Measurements from ENCODE around the gene SLC4A5.

DNA sequence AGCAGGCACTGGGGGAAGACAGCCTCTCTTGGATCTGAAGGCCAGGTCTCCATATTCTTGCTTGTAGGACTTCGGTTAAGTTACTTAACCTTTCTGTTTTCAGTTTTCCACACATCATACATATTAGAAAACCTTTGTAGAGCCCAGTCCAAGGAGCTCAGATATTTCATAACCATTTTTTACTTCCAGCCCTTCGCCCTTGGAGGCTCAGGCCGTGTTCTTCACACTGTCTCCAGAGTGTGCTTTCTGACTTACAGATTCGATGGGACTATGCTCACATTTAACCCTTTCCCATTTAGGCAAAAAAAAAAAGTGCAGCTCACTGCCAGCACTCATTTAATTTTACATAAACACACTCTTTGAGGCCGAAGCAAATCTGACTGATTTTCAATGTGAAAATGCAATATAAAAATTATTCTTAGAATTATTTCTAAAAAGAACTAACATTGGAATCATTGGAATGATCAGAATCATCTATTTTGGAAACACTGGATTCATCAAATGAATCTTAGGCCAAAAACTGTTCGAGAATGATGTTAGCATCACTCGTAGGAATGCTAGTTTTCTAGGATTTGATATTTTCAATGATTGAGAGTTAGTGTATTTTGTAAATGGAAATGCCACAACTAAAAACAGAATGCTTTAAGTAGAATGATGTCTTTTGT is 89.8 kb downstream of the SLC4A5 start:
- TF ChIP-seq, protein P1, sequence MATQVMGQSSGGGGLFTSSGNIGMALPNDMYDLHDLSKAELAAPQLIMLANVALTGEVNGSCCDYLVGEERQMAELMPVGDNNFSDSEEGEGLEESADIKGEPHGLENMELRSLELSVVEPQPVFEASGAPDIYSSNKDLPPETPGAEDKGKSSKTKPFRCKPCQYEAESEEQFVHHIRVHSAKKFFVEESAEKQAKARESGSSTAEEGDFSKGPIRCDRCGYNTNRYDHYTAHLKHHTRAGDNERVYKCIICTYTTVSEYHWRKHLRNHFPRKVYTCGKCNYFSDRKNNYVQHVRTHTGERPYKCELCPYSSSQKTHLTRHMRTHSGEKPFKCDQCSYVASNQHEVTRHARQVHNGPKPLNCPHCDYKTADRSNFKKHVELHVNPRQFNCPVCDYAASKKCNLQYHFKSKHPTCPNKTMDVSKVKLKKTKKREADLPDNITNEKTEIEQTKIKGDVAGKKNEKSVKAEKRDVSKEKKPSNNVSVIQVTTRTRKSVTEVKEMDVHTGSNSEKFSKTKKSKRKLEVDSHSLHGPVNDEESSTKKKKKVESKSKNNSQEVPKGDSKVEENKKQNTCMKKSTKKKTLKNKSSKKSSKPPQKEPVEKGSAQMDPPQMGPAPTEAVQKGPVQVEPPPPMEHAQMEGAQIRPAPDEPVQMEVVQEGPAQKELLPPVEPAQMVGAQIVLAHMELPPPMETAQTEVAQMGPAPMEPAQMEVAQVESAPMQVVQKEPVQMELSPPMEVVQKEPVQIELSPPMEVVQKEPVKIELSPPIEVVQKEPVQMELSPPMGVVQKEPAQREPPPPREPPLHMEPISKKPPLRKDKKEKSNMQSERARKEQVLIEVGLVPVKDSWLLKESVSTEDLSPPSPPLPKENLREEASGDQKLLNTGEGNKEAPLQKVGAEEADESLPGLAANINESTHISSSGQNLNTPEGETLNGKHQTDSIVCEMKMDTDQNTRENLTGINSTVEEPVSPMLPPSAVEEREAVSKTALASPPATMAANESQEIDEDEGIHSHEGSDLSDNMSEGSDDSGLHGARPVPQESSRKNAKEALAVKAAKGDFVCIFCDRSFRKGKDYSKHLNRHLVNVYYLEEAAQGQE (IDR thresholded peaks at IDR 0.05; ENCODE audit: insufficient read depth in 1 of 2, low read depth in 2 of 2, low read length in 2 of 2), result no peak
- TF ChIP-seq TAF1 (IDR thresholded peaks at IDR 0.05; ENCODE audit: borderline replicate concordance, insufficient read depth, low read length) (no peak), POLR2AphosphoS5 (IDR thresholded peaks at IDR 0.05; ENCODE audit: low read depth, low read length) (no peak)
